GM10248 (cell line): ENCODE measurements around the gene ASB18.

Source experiments
- CTCF ChIA-PET: fragments of 300-600 bp; sonication (Branson Sonifier 250); formaldehyde crosslinking; extraction: SDS; loops from one replicate; lab custom pipeline; 2021; ENCODE audit warnings: antibody characterized with exemption; lab: Yijun Ruan, JAX
- POLR2A ChIA-PET: fragments of 350-650 bp; sonication (Branson Sonifier 250); formaldehyde crosslinking; extraction: SDS; loops from one replicate; lab custom pipeline; 2020; ENCODE audit warnings: antibody characterized with exemption; lab: Yijun Ruan, JAX
- DNase-seq: peaks from one replicate; pipeline ENCODE4 v3.0.0; 2012; ENCODE audit errors: extremely low spot score
- CTCF ChIP-seq: IDR thresholded peaks from 2 replicates; pipeline ENCODE4 v1.5.1; 2012; ENCODE audit warnings: mild to moderate bottlenecking, low read depth; ENCODE audit errors: extremely low read depth, missing control alignments, control extremely low read depth

ASB18 gene

DNA sequence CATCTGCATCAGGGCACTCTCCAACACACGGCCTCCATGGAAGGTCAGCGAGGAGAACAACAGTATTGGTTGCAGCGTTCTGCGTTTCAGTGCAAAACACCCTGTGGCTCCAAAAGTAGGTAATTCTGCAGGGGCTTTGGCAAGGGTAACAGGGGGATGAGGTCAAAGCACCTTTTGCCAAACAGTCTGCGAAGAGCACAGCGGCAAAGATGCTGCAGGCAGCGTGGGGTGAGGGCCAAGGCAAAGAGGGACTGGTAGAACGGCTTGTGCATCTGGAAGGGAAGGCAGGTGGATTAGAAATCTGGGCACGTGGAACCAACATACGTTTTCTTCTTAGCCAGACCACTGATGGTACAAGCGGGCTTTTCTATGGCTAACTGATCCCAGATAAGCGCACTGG is 69.4 kb downstream of the ASB18 start:
- DNase-seq, result no peak
- ChIA-PET POLR2A (no interaction called here), CTCF (interaction anchor here (1.5 to 1.8 kb wide), 2 partner anchors 9 to 14 kb away, joined by 5 to 8 read pairs; no protein-coding TSS in a partner anchor)
- no peak for TF ChIP-seq CTCF

DNA sequence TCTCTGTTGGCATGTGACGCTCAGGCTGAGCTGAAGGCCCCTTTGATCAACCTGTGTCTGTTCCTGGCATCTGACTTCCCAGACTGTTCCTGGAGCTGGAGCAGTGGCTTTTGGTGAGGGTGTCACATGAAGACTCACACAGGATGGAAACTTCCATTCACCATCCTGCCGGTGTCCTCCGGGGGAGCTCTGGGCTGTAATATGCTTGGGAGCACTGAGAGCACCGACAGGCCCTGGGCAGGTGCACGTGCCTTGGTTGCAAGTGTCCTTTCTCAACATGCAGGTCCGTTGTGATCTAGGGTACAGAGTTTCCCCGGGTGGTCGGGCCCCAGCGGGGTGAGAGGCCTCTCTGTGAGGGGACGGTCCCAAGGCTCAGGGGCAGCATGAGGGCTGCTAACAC is 71.2 kb downstream of the ASB18 start:
- CTCF ChIA-PET, result no interaction called here
- POLR2A ChIA-PET, result no interaction called here
- DNase-seq, result no peak
- TF ChIP-seq CTCF, result no peak

DNA sequence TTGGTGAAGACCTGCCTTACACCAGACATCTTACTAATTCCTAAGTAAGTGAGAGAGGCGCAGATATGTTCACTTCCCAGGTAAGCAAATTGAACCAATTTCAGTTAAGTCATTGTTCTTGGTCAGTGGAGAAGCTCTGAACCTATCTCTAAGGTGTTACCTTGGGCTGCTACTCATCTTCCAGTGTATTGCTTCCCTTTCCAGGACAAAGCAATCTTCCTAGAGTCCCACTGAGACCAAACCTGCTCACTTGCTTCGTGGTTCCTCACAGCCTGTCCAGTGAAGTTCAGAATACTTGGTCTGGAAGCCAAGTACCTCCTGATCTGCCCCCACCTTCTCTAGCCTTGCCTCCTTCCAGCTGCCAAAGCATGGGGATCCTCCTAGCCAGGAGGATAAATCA is 73.5 kb downstream of the ASB18 start:
- no peak for DNase-seq
- TF ChIP-seq CTCF, result no peak
- POLR2A ChIA-PET, result no interaction called here
- CTCF ChIA-PET, result interaction anchor here (1.0 kb wide), 1 partner anchor 10 kb away, joined by 3 read pairs; no protein-coding TSS in a partner anchor

DNA sequence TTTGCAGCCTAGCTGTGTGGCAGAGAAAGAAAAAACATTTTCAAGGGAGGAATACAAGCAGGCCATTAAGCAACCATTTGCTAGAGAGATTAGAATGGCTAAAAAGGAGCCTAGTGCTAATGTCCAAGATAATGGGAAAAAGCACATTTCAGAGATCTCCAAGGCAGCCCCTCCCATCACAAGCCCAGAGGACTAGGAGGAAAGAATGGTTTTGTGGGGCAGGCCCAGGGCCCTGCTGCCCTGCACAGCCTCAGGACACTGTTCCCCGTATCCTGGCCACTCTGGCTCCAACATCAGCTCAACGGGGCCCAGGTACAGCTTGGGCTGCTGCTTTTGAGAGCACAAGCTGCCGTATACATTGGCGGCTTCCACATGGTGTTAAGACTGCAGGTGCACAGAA is 79.5 kb downstream of the ASB18 start:
- TF ChIP-seq CTCF, result no peak
- POLR2A ChIA-PET, result no interaction called here
- CTCF ChIA-PET, result interaction anchor here (1.4 to 8.1 kb wide), 2 partner anchors 405 to 438 kb away, joined by 3 to 76 read pairs; no protein-coding TSS in a partner anchor

DNA sequence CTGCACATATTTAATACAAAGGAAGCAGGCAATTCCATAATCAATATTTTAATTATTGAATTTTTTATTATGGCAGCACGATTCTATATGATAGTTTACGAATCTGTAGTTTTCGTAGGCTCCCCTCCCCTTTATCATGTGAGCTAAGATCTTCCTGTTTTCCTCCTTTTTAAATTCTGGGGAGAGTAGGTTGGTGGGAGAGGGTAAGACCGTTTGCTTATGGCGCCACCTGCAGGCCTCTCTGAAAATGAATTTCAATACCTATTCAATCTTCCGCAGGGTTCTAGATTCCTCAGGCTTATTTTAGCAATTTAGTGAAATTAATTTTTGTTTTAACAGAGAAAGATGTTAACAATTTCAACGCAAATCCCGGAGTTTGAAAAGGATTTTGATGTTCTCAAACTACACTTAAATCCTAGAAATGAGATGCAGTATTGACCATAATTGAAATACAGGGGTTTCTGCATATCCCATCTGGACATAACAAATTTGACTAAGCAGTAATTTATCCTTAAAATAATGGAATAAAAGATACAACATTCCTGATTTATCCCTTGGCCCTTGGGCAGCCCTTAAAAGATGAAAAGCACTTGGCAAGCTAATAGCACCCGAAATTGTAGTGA is 83.3 kb downstream of the ASB18 start:
- DNase-seq, result peak; percentile 61
- CTCF ChIA-PET, result interaction anchor here (0.7 to 8.1 kb wide), 16 partner anchors 10 to 484 kb away, joined by 3 to 76 read pairs (median 4); no protein-coding TSS in a partner anchor
- TF ChIP-seq CTCF, result peak; percentile 59
- POLR2A ChIA-PET, result no interaction called here

More for the DNA sequence above, 79.5 kb downstream of the ASB18 start:
- no peak for DNase-seq

DNA sequence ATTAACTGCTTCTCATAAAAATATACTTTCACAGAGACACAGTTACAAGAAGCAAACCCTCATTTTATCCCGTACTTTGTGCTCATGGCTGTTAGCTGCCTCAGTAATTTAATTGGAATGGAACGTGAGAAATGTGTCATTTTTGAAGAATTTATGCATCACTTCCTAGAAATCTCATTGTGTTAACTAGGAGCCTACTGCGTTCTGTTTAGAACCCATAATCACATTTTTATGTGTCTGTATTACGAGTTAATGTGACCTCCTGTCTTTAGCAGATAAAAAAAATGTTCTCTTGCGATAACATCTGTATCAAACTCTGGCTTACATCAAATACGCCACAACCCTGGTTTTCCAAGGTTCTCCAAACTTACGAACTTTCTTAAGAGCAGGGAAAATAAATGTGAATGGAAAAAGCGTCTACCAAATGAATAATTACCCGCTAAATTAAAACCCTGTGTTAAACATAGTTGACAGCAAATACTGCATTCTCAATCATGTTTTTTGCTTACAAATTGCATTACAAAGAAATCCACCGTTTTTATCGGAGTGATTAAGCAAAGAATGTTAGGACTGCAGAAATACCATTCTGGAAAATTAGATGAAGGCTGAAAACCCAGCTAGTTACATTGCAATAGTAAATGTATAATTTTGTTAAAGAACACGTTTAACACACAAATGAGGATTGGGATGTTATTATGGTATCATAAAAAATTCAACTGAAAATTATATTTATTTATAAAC is 84.0 kb downstream of the ASB18 start:
- ChIA-PET POLR2A (no interaction called here), CTCF (interaction anchor here (1.0 to 8.1 kb wide), 12 partner anchors 9 to 484 kb away, joined by 3 to 76 read pairs (median 6); no protein-coding TSS in a partner anchor)
- TF ChIP-seq CTCF, result no peak
- DNase-seq, result no peak
